WERI-Rb-1 (cell line): Measurements from ENCODE around the gene OGDHL.
"Not testable (repeated sequence)": the region's sequence is repeated elsewhere in the genome, so short reads cannot be mapped to it uniquely, and the experiment has no call there.

ENCODE experiments used
- DNase-seq: peaks from one replicate; pipeline ENCODE4 v3.0.0-alpha.2; 2020
- H3K27ac ChIP-seq: fragments of 250-450 bp; sonication (Bioruptor Pico); 2 replicates; pipeline ENCODE4 v1.5.1; 2020; ENCODE audit warnings: mild to moderate bottlenecking, moderate library complexity
- H3K27me3 ChIP-seq: fragments of 250-450 bp; sonication (Bioruptor Pico); 2 replicates; pipeline ENCODE4 v1.5.1; 2021; ENCODE audit warnings: mild to moderate bottlenecking, low read depth, moderate library complexity; ENCODE audit not compliant: insufficient read depth, severe bottlenecking
- H3K36me3 ChIP-seq: fragments of 250-450 bp; sonication (Bioruptor Pico); 2 replicates; pipeline ENCODE4 v1.5.1; 2020; ENCODE audit warnings: mild to moderate bottlenecking, moderate library complexity
- H3K4me3 ChIP-seq: 2 replicates; pipeline ENCODE4 v1.5.1; 2011; ENCODE audit warnings: low read depth, mild to moderate bottlenecking, control low read depth, low read length
- H3K9me3 ChIP-seq: fragments of 250-450 bp; sonication (Bioruptor Pico); 2 replicates; pipeline ENCODE4 v1.5.1; 2021; ENCODE audit warnings: mild to moderate bottlenecking, moderate library complexity; ENCODE audit not compliant: severe bottlenecking
- TF ChIP-seq, protein P1 (sequence below): IDR thresholded peaks from 2 replicates; pipeline ENCODE4 v1.5.1; 2011; ENCODE audit warnings: low read depth, mild to moderate bottlenecking, control low read depth, inconsistent platforms, low read length

The OGDHL gene

DNA sequence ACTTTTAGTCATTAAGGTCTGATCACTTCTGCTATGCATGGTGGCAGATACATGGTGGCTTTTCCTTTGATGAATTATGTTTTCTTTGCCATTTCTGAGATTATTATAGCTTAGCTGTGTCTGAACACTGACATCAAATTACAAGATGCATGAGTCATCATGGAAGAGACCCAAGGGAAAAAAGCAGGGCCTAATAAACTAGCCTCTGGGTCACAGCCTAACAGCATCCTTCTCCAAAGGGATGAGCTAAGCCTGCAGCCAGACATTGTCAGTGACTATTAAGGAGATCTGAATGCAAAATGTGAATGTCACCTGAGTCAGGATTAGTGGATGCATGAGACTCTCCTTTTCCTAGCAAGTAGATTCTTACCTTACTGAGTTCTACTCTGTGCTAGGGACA lies 19.1 kb upstream of the OGDHL start:
- no peak for DNase-seq
- H3K27me3 ChIP-seq = no peaks in the 10 kb centered on the region
- no peak overlapping the region for H3K27ac ChIP-seq
- H3K9me3 ChIP-seq = no peaks in the 10 kb centered on the region
- H3K36me3 ChIP-seq = no peaks in the 10 kb centered on the region
- H3K4me3 ChIP-seq = no peak overlapping the region
- TF ChIP-seq, protein P1, sequence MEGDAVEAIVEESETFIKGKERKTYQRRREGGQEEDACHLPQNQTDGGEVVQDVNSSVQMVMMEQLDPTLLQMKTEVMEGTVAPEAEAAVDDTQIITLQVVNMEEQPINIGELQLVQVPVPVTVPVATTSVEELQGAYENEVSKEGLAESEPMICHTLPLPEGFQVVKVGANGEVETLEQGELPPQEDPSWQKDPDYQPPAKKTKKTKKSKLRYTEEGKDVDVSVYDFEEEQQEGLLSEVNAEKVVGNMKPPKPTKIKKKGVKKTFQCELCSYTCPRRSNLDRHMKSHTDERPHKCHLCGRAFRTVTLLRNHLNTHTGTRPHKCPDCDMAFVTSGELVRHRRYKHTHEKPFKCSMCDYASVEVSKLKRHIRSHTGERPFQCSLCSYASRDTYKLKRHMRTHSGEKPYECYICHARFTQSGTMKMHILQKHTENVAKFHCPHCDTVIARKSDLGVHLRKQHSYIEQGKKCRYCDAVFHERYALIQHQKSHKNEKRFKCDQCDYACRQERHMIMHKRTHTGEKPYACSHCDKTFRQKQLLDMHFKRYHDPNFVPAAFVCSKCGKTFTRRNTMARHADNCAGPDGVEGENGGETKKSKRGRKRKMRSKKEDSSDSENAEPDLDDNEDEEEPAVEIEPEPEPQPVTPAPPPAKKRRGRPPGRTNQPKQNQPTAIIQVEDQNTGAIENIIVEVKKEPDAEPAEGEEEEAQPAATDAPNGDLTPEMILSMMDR = no peak

DNA sequence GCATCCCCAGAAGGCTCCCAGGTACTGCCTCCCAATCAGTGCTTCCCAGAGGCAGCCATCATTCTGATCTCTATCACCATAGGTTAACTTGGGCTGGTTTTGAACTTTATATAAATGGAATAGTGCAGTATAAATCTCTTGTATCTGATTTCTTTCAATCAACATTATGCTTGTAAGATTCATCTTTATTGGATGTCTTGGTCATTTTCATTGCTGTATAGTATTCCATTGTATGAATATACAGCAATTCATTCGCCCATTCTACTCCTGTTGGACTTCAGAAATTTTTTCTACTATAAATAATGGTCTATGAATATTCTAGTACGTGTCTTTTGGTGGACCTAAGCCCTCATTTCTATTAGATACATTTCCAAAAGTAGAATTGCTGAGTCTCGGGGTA lies 16.1 kb upstream of the OGDHL start:
- Histone ChIP-seq H3K27me3 (no peaks in the 10 kb centered on the region), H3K36me3 (no peaks in the 10 kb centered on the region), H3K4me3 (no peak overlapping the region), H3K27ac (no peak overlapping the region), H3K9me3 (no peaks in the 10 kb centered on the region)
- DNase-seq = no peak
- TF ChIP-seq, protein P1 = no peak

DNA sequence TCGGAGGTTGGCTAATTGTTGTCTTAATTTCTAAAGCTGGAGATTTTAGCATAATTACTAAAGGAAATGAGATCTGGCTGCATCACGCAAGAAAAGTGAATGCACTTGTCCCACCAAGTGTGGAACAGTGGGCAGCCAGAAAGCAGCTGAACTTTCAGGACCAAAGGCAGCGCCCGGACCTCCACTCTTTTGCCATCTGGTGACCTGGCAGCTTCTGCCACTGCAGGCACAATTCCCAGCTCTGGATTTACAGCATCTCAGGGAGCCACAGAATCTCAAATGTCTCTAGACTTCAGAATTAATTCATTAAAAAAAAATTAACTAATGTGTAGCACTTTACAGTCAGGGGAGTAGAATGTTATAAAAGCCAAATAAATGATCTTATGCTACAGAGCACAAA lies 14.7 kb upstream of the OGDHL start:
- Histone ChIP-seq H3K36me3 (no peaks in the 10 kb centered on the region), H3K4me3 (no peak overlapping the region), H3K9me3 (no peaks in the 10 kb centered on the region), H3K27ac (no peak overlapping the region), H3K27me3 (no peaks in the 10 kb centered on the region)
- TF ChIP-seq, protein P1 = no peak
- no peak for DNase-seq

DNA sequence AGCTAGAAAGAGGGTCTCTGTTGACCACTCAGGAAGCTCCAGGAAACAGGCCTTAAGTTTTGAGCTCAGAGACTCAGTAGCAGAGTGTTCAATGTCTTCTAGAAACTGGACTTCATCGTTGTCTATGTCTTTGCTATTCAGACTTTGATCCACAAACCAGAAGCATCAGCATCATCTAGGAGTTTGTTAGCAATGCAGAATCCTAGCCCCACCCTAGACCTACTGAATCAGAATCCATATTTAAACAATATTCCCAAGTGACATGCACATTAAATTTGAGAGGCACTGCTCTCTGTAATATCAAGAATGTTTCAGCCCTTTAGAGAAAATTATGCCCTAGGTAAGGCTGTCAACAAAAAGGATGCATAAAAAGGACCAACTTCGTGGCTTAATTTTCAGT lies 12.9 kb upstream of the OGDHL start:
- Histone ChIP-seq H3K27ac (no peak overlapping the region), H3K27me3 (no peaks in the 10 kb centered on the region), H3K36me3 (no peaks in the 10 kb centered on the region), H3K4me3 (no peak overlapping the region), H3K9me3 (no peaks in the 10 kb centered on the region)
- no peak for DNase-seq
- TF ChIP-seq, protein P1 = no peak

DNA sequence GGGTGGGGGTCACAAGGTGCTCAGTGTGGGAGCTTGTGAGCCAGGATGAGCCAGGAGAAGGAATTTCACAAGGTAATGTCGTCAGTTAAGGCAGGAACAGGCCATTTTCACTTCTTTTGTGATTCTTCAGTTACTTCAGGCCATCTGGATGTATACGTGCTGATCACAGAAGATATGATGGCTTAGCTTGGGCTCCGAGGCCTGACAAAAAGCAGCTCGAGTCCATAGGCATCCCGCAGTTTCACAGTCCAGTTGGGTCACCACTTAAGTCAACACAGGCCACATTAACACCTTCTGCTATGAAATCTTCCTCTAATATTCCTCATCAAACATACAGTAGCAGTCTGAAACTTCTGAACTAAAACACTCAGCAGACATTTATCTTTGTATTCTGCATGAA lies 10.8 kb upstream of the OGDHL start:
- not testable (repeated sequence) for DNase-seq, H3K27ac ChIP-seq, H3K27me3 ChIP-seq, H3K36me3 ChIP-seq, H3K4me3 ChIP-seq, H3K9me3 ChIP-seq

DNA sequence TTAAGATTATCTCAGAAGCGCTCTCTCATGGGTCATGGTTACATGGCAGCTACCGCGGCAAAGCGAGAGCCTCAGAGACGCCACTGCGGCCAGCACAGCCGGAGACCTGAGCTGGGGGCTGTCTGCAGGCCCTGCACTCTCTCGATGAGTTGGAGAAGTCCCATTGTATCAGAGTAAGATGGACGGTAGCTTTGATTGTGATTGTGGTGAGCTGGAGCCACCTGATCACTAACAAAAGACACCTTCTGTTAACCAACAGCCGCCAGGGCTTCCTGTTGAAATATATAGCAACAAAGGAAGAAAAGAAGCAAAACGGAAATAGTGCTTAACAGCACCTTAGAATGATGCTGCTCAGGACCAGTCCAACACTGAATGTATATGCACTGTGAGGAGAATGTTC lies 8.9 kb upstream of the OGDHL start:
- H3K9me3 ChIP-seq, H3K27ac ChIP-seq, H3K36me3 ChIP-seq, H3K4me3 ChIP-seq, H3K27me3 ChIP-seq, DNase-seq: not testable (repeated sequence)

DNA sequence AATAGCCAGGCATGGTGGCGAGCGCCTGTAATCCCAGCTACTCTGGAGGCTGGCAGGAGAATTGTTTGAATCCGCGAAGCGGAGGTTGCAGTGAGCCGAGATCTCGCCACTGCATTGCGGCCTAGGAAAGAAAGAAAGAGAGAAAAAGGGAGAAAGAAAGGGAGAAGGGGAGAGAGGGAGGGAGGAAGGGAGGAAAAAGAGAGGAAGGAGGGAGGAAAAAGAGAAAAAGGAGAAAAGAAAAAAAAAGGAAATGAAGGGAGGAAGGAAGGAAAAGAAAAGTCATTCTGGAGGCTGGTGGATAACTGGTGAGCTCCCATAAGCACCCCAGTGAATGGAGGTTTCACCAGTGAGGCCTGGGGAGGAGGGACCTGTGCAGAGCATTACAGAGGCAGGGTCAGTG lies 7.6 kb upstream of the OGDHL start:
- Histone ChIP-seq H3K27ac (no peak overlapping the region), H3K4me3 (no peak overlapping the region), H3K36me3 (no peaks in the 10 kb centered on the region), H3K9me3 (no peaks in the 10 kb centered on the region), H3K27me3 (no peaks in the 10 kb centered on the region)
- DNase-seq = no peak
- TF ChIP-seq, protein P1 = no peak
